Pancreas (tissue), 10 donors: ENCODE data around the gene USP12. TPM values are rescaled to one million over a fixed set of nuclear protein-coding genes. Genes with fewer than 3 reads are reported as not detected.

Source experiments
- ATAC-seq, 4 donors: fragments of 200-7000 bp; cut with Tn5 transposase; one replicate each; pipeline versions ENCODE4 v1.8.0 to v1.9.1; 2020; ENCODE audit warnings: mild to moderate bottlenecking in 4 of 4, moderate library complexity in 4 of 4
- DNase-seq, 6 donors: peaks; one replicate each; pipeline ENCODE4 v3.0.0-alpha.2; 2020
- FAIRE-seq: peaks from 2 replicates; lab custom pipeline; 2012; peaks lifted over from hg19 to GRCh38; lab: Jason Lieb, UNC
- H3K27ac ChIP-seq, 4 donors: fragments of 200-600 bp; sonication (generic); 1 replicate in 3 of 4; 2 replicates in 1 of 4; pipeline versions ENCODE4 v1.5.0 to v1.8.0; 2020
- H3K27me3 ChIP-seq, 4 donors: fragments of 200-600 bp; one replicate each; pipeline ENCODE4 v1.8.0; 2021
- H3K36me3 ChIP-seq, 3 donors: fragments of 200-600 bp; sonication (generic) in 1 of 3; one replicate each; pipeline versions ENCODE4 v1.5.0 to v1.8.0; 2020 to 2021
- H3K4me1 ChIP-seq, 3 donors: fragments of 200-600 bp; one replicate each; pipeline ENCODE4 v1.8.0; 2021
- H3K4me3 ChIP-seq, 4 donors: fragments of 200-600 bp; sonication (generic) in 2 of 4; one replicate each; pipeline versions ENCODE4 v1.5.0 to v1.8.0; 2020 to 2021
- H3K9me3 ChIP-seq, 4 donors: fragments of 200-600 bp; one replicate each; pipeline ENCODE4 v1.8.0; 2021
- WGBS, 2 donors: extraction: QIAGEN DNeasy Blood & Tissue Kit; methylation state at CpG; one replicate each; pipeline ENCODE4 v1.1.7; 2013; 5-methylcytosine and 5-hydroxymethylcytosine counted together
- intact Hi-C, 3 donors: fragments of 100-400 bp; cut with DNase I; formaldehyde crosslinking; loops; one replicate each; pipeline versions ENCODE4 v1.11.1 to v1.14.2; 2022
- polyA plus RNA-seq, 2 donors: library from polyadenylated mRNA; stranded (reverse); fragments of 200-250 nt; gene quantifications; one replicate each; pipeline ENCODE4 v1.2.3, GENCODE V29; 2013
- total RNA-seq, 6 donors: library from RNA; stranded (reverse); fragmentation: NEBNext Ultra II Directional in 4 of 6; extraction: Animal tissue kit (Norgen Biotek cat#: 25700) in 4 of 6; gene quantifications; one replicate each; pipeline versions ENCODE4 v1.2.1 to v1.2.4, GENCODE V29; 2021 to 2023
- TF ChIP-seq, protein P1 (sequence below), 4 donors: fragments of 200-600 bp; sonication (generic) in 3 of 4; IDR thresholded peaks; one replicate each; pipeline versions ENCODE4 v1.5.0 to v1.8.0; 2021; ENCODE audit warnings: antibody characterized with exemption in 4 of 4
- donor health status: healthy with polysubstance abuse.
- donor health status: DM: no; HTN: no; CAD: no; lungs with moderate emphysema.
- donor health status: DM: no; HTN: no; CAD: no.
- donor health status: control.
- donor health status: control.
- donor health status: Bipolar disorder and iron deficiency.
- donor health status: DM: yes; HTN: yes; CAD: no.
- donor health status: DM: no; HTN: no; CAD: no.
- donor health status: DM: no; HTN: no; CAD: no.
- donor health status: DM: yes; HTN: yes; CAD: no.

The USP12 gene
- total and polyA plus RNA-seq, 8 donors: 3.9 to 18.9 (median 9.4) TPM

DNA sequence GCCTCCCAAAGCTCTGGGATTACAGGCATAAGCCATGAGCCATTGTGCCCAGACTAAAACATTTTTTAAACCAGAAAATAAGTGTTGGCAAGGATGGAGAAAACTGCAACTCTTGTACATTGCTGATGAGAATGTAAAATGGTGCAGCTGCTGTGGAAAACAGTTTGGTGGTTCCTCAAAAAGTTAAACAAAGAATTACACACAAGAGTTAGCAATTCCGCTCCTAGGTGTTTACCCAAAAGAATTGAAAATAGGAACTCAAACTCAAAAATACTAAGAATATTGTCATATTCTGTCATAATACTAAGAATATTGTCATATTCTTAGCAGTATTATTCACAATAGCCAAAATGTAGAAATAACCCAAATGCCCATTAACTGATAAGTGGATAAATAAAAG, 39.7 kb upstream of the USP12 start:
- H3K27me3 ChIP-seq: no peaks in the 10 kb centered on the region
- H3K4me3 ChIP-seq: no peak overlapping the region
- FAIRE-seq (no peak), ATAC-seq (no peak), DNase-seq (no peak)
- H3K4me1 ChIP-seq: no peaks in the 10 kb centered on the region
- no peak overlapping the region for H3K27ac ChIP-seq
- H3K36me3 ChIP-seq: no peaks in the 10 kb centered on the region
- intact Hi-C loops: no loop called here
- WGBS, 2 donors: 96 to 100% methylated on average over 1 of the region's 1 CpG
- TF ChIP-seq, protein P1, sequence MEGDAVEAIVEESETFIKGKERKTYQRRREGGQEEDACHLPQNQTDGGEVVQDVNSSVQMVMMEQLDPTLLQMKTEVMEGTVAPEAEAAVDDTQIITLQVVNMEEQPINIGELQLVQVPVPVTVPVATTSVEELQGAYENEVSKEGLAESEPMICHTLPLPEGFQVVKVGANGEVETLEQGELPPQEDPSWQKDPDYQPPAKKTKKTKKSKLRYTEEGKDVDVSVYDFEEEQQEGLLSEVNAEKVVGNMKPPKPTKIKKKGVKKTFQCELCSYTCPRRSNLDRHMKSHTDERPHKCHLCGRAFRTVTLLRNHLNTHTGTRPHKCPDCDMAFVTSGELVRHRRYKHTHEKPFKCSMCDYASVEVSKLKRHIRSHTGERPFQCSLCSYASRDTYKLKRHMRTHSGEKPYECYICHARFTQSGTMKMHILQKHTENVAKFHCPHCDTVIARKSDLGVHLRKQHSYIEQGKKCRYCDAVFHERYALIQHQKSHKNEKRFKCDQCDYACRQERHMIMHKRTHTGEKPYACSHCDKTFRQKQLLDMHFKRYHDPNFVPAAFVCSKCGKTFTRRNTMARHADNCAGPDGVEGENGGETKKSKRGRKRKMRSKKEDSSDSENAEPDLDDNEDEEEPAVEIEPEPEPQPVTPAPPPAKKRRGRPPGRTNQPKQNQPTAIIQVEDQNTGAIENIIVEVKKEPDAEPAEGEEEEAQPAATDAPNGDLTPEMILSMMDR (IDR thresholded peaks at IDR 0.05): no peak
- H3K9me3 ChIP-seq: no peaks in the 10 kb centered on the region

DNA sequence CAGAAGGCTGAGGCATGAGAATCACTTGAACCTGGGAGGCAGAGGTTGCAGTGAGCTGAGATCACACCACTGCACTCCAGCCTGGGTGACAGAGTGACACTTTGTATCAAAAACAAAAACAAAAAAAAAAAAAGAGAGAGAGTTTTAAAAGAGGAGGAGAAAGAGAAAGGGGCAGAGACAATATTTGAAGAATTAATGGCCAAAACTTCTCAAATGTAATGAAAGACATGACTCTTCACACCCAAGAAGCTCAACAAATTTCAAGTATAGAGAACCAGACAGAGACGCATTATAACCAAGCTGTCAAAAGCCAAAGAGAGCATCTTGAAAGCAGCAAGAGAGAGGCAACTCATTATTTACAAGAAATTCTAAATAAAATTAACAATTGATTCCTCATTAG, 36.9 kb upstream of the USP12 start:
- Histone ChIP-seq H3K9me3 (no peaks in the 10 kb centered on the region), H3K27me3 (no peaks in the 10 kb centered on the region), H3K27ac (no peak overlapping the region), H3K36me3 (no peaks in the 10 kb centered on the region), H3K4me3 (no peak overlapping the region), H3K4me1 (no peaks in the 10 kb centered on the region)
- TF ChIP-seq, protein P1 (IDR thresholded peaks at IDR 0.05): no peak
- ATAC-seq (no peak), DNase-seq (no peak), FAIRE-seq (no peak)
- 86 to 100% methylated on average over 1 of the region's 1 CpG for WGBS, 2 donors
- intact Hi-C loops: loop anchor here in 1 of 3 donors (10.0 kb wide), 1 partner anchor 224 kb away; no protein-coding TSS in a partner anchor

- Histone ChIP-seq H3K9me3 (no peaks in the 10 kb centered on the region), H3K27me3 (no peaks in the 10 kb centered on the region), H3K4me1 (no peaks in the 10 kb centered on the region), H3K27ac (no peak overlapping the region), H3K36me3 (no peaks in the 10 kb centered on the region), H3K4me3 (no peak overlapping the region)
- ATAC-seq (peak in 3 of 4 donors; percentile 45 to 85 (median 53)), FAIRE-seq (no peak), DNase-seq (no peak)
- intact Hi-C loops: loop anchor here in 1 of 3 donors (10.0 kb wide), 1 partner anchor 219 kb away; no protein-coding TSS in a partner anchor
- WGBS, 2 donors: 64 to 68% methylated on average over 3 of the region's 3 CpGs
- TF ChIP-seq, protein P1 (IDR thresholded peaks at IDR 0.05): no peak
These were observed 32.2 kb upstream of the USP12 start for GRCh38 chr13:27203854-27204253.

DNA sequence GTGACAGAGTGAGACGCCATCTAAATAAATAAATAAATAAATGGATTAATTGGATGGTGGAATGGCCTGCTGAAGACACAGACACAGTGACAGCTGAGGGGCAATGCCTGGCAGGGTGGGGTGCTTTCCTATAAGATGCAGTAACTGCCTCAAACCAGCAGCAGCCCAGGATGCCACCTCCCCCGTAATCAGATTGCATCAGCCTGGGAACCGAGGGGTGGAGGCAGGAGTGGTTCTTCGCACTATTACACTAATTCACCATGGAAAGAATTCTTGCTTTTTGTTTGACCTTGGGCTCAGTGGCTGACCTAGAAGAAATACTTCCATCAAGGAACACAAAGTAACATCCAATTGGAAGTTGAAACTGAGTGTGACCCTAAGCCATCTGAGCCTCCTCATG, 31.6 kb upstream of the USP12 start:
- Histone ChIP-seq H3K27me3 (no peaks in the 10 kb centered on the region), H3K36me3 (no peaks in the 10 kb centered on the region), H3K27ac (no peak overlapping the region), H3K9me3 (no peaks in the 10 kb centered on the region), H3K4me3 (no peak overlapping the region), H3K4me1 (no peaks in the 10 kb centered on the region)
- TF ChIP-seq, protein P1 (IDR thresholded peaks at IDR 0.05): no peak
- ATAC-seq: no peak
- DNase-seq: no peak
- WGBS, 2 donors: 82 to 94% methylated on average over 4 of the region's 4 CpGs
- intact Hi-C loops: loop anchor here in 1 of 3 donors (10.0 kb wide), 1 partner anchor 218 kb away; no protein-coding TSS in a partner anchor
- FAIRE-seq: no peak

- intact Hi-C loops: loop anchor here in 1 of 3 donors (10.0 kb wide), 1 partner anchor 217 kb away; no protein-coding TSS in a partner anchor
- no peak for ATAC-seq
- H3K4me3 ChIP-seq: no peak overlapping the region
- H3K36me3 ChIP-seq: no peaks in the 10 kb centered on the region
- no peaks in the 10 kb centered on the region for H3K4me1 ChIP-seq
- H3K27me3 ChIP-seq: peaks cover 0 to 4% (median 0%) of the 10 kb centered on the region in 4 donors
- no peak overlapping the region for H3K27ac ChIP-seq
- H3K9me3 ChIP-seq: no peaks in the 10 kb centered on the region
- TF ChIP-seq, protein P1 (IDR thresholded peaks at IDR 0.05): no peak
- 85 to 86% methylated on average over 1 of the region's 1 CpG for WGBS, 2 donors
- no peak for DNase-seq
- FAIRE-seq: no peak
These were observed 30.1 kb upstream of the USP12 start for GRCh38 chr13:27201661-27202060.
